H1 (cell line): ENCODE measurements around the gene MIPEP.

Source experiments
- ATF3 ChIP-seq: IDR thresholded peaks from 2 replicates; pipeline ENCODE4 v1.6.1; 2011; ENCODE audit warnings: low read depth, mild to moderate bottlenecking, low read length; ENCODE audit not compliant: insufficient read depth
- CTCF ChIP-seq, 3 experiments: IDR thresholded peaks; 1 replicate in 2 of 3; 2 replicates in 1 of 3; pipeline versions ENCODE4 v1.5.1 to v1.6.1; 2011; ENCODE audit warnings: low read length in 3 of 3, mild to moderate bottlenecking in 3 of 3, inconsistent platforms in 2 of 3, low read depth in 1 of 3, moderate library complexity in 1 of 3; ENCODE audit not compliant: insufficient read depth in 1 of 3; ENCODE audit errors: control extremely low read depth in 1 of 3
- JUN ChIP-seq: IDR thresholded peaks from 2 replicates; pipeline ENCODE4 v1.6.1; 2011; ENCODE audit warnings: low read depth, mild to moderate bottlenecking, improper control_type of control experiment, low read length
- TF ChIP-seq, protein P1 (sequence below): IDR thresholded peaks from 2 replicates; pipeline ENCODE4 v1.6.1; 2012; ENCODE audit warnings: inconsistent platforms

DNA sequence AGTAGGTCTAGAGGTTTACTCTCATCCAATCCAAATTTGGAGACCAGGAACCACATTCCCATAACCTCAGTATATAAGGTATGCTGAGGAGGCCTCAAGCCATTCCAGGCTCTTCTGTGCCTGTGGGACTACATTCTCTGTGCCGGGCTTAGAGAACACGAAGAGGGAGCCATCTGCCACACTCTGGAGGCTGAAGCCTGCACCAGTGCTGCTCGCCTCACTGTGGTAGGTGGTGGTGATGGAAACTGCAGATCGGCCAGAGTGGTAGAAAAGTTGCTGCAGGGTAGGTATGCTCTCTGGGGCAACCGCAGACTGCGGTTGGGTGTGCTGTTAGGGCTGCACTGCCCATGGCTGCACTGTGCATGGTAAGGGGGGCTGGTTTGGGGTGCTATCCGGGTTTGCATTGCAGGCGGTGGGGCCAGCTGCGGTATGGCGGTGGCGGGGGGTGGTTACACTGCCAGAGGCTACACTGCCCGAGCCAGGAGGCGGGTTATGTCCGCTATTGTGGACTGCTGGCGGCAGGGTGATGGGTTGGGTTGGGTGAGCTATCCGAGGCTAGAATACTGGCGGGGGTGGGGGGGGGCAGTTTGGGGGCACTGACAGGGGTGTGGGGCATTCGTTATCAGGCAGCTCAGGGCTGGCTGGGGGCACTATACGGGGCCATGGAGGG, 174.0 kb downstream of the MIPEP start:
- TF ChIP-seq CTCF (IDR thresholded peaks at IDR 0.05; ENCODE audit: control extremely low read depth in 1 of 3, insufficient read depth in 1 of 3, low read depth in 1 of 3, low read length in 3 of 3) (peak in 2 of 3 experiments; percentile 14 to 19; a peak in 1 of 4 replicates), JUN (no peak), ATF3 (no peak)
- TF ChIP-seq, protein P1, sequence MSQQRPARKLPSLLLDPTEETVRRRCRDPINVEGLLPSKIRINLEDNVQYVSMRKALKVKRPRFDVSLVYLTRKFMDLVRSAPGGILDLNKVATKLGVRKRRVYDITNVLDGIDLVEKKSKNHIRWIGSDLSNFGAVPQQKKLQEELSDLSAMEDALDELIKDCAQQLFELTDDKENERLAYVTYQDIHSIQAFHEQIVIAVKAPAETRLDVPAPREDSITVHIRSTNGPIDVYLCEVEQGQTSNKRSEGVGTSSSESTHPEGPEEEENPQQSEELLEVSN, result no peak
